Hematopoietic multipotent progenitor cell treated with erythropoietin and hydrocortisone succinate and interleukin-3 and kit ligand, for 17 days (in vitro differentiated cells): ENCODE results near the gene SCN4A.
"Not testable (repeated sequence)": the region's sequence is repeated elsewhere in the genome, so short reads cannot be mapped to it uniquely, and the experiment has no call there.

Experiments
- DNase-seq: peaks from one replicate; pipeline ENCODE4 v3.0.0-alpha.2; 2015; ENCODE audit warnings: low spot score

The SCN4A gene

DNA sequence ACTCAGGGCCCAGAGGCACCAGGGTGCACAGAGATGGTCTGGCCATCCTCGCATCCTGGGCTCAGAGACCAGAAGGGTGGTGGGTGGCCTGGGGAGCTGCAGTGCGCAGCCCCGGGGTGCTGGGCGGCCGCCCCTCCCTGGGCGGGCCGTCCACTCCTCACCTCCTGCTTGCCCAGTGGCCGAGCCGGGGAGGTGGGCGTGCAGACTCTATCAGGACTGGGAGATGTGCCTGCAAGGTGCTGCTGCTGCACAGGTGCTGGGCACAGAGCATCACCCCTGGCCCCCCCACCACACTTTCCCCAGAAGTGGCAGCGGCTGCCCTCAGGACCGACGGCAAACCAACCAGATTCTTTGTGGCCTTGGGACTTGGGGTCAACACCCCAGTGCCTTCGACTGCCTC is at the start of gene SCN4A:
SCN4A (minus strand) TSS at position 123 of the 400 bp plus-strand sequence; CDS start at position 46, 77 bp downstream.
- DNase-seq = no peak

DNA sequence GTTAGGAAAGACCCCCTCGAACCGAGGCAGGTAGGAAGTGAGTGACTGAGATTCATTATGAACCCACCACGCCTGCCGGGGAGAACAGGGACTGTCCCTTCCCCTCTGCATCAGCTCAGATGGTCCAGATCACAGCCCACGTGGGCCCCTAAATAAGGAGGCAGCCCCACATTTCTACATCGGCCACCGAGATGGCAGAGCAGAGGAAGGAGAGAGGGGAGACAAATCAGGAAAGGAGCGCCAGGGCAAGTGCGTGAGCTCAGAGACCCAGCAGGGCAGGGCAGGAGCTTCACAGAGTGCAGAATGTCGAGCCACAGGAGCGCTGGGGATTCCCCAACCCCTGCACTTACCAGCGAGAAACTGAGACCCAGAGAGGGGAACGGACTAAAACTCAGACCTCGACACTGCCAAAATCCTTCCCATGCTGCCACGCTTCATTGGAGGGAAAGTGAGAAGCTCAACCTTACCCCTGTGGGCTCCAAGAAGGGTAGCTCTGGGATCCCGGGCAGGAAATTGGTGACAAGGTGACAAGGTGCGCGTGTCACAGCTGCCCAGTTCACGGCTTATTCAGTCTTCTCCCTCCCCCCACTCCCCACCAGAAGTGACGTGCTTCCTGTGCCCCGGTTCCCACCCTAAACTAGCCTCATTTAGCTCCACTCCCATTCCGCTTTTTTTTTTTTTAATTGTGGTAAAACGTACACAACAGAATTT is 47.5 kb upstream of the SCN4A start, which contains the start of gene ICAM2:
ICAM2 (minus strand) TSS at position 578 of the 711 bp plus-strand sequence. CDS start 13,942 bp downstream, outside the sequence.
- peak; percentile 61 for DNase-seq

- peak; percentile 25 for DNase-seq
Observed at GRCh38 chr17:64019551-64019961, 46.8 kb upstream of the SCN4A start.

GRCh38 chr17:64017381-64017980 is 44.8 kb upstream of the SCN4A start:
- DNase-seq = no peak

DNA sequence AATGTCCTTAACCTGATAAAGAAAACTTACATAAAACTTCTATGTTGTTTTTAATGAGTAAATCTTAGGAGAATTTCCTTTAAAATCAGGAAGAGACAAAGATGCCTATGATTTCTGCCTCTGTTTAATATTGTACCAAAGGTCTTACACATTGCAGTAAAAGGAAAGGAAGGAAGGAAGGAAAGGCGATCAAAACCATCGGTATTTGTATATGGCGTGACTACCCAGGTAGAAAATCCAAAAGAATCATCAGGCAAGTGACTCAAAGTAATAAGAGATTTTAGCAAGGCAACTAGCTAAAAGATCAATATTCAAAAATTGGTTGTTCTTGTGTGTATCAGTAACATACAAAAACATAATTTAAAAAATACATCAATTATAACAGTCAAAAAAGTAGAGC is 44.3 kb upstream of the SCN4A start:
- no peak for DNase-seq

- DNase-seq = peak; percentile 63
Observed at GRCh38 chr17:64016231-64016784, 43.6 kb upstream of the SCN4A start.

DNA sequence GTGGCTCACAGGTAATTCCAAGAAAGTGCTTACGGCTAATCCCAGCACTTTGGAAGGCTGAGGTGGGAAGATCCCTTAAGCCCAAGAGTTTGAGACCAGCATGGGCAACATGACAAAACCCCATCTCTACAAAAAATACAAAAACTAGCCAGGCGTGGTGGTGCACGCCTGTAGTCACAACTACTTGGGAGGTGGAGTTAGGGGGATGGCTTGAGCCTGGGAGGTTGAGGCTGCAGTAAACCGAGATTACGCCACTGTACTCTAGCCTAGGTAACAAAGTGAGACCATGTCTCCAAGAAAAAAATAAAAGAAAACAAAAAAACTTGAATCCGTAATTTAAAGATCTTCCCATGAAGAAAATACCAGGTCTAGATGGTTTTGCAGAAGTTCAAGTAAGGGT is 42.7 kb upstream of the SCN4A start:
- DNase-seq = no peak

GRCh38 chr17:64009571-64010402 is 37.1 kb upstream of the SCN4A start:
- no peak for DNase-seq

DNA sequence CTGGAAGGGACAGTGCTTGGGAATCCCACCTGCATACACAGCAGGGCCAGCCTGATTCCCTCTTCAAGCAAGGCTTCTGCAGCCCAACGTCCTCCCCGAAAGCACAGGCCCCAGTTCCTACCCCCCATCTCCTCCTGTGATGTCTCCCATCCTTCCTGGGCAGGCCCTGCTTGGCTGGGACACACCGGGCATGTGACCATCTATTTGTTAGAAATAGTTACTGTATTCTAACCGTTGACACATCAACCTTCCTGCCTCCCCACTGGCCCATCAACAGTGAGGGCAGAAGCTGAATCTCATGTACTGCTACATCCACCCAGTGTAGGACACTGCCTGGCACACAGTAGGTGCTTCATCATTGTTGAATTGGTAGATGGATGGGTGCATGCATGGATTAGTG is 36.1 kb upstream of the SCN4A start:
- DNase-seq = no peak

GRCh38 chr17:64008346-64008745 is 35.6 kb upstream of the SCN4A start:
- DNase-seq = no peak

DNA sequence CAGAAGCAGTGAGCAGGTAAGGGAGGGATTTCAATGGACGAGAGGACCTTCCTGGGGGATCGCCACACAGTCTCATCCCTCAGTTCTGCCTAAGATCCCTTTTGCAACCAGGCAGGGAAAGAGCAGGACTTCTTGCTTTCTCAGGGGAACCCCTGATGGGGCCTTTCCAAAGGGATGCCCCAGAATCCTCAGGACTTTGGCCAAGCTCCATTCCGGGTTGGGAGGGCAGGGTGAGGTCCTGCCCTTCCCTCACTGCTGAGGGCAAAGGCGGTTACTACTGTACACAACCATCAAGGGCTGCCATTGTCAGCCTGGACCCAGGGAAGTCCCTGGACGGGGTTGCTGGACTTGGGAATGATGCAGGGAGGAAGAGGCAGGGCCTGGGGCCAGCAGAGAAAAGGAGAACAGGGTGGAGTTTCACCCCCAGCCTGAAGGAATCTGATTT is 35.1 kb upstream of the SCN4A start:
- DNase-seq = no peak

- not testable (repeated sequence) for DNase-seq
Observed at GRCh38 chr17:64007089-64007837, 34.5 kb upstream of the SCN4A start.

GRCh38 chr17:64006361-64007088 is 33.8 kb upstream of the SCN4A start:
- DNase-seq = peak; percentile 91

DNA sequence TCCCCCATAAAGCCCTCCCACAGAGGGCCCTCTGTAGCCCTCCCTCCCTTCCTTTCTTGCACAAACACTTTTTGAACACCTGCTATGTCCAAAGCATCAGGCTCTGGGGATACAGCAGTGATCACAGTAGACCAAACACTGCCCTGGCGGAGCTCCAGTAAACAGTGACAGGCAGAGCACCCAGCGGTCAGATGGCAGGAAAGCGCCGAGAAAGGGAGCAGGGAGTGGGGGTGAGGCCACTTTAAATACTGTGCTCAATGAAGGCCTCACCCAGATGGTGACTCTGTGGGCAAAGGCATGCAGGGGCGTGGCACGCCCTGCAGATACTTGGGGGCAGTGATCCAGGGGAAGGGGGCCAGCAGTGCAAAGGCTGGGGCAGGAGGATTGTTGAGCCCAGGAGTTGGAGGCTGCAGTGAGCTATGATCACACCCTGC is 33.0 kb upstream of the SCN4A start:
- peak; percentile 88 for DNase-seq

GRCh38 chr17:64004903-64005733 is 32.4 kb upstream of the SCN4A start:
- DNase-seq = no peak

- DNase-seq = no peak
Observed at GRCh38 chr17:64004218-64004770, 31.6 kb upstream of the SCN4A start.

- DNase-seq = no peak
Observed at GRCh38 chr17:64003526-64004121, 30.9 kb upstream of the SCN4A start.

- no peak for DNase-seq
Observed at GRCh38 chr17:64002658-64003525, 30.2 kb upstream of the SCN4A start.
